NB4 (cell line): ENCODE data around the gene OR2V1.
"Not testable (repeated sequence)": the region's sequence is repeated elsewhere in the genome, so short reads cannot be mapped to it uniquely, and the experiment has no call there.

Experiments used
- MYC ChIP-seq: IDR thresholded peaks from 2 replicates; pipeline ENCODE4 v1.6.1; 2011; ENCODE audit warnings: low read depth, low read length
- POLR2A ChIP-seq: IDR thresholded peaks from 2 replicates; pipeline ENCODE4 v1.6.1; 2011; ENCODE audit warnings: mild to moderate bottlenecking; ENCODE audit not compliant: insufficient read length; ENCODE audit errors: extremely low read depth
- TF ChIP-seq, protein P1 (sequence below): IDR thresholded peaks from one replicate; pipeline ENCODE4 v1.5.1; 2012; ENCODE audit warnings: low read depth, low read length
- TF ChIP-seq, protein P2 (sequence below): IDR thresholded peaks from 2 replicates; pipeline ENCODE4 v1.6.1; 2011; ENCODE audit warnings: low read depth, low read length

DNA sequence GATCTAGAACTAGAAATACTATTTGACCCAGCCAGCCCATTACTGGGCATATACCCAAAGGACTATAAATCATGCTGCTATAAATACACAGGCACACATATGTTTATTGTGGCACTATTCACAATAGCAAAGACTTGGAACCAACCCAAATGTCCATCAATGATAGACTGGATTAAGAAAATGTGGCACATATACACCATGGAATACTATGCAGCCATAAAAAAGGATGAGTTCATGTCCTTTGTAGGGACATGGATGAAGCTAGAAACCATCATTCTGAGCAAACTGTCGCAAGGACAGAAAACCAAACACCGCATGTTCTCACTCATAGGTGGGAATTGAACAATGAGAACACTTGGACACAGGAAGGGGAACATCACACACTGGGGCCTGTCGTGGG, 35.8 kb downstream of the OR2V1 start:
- TF ChIP-seq, protein P1, sequence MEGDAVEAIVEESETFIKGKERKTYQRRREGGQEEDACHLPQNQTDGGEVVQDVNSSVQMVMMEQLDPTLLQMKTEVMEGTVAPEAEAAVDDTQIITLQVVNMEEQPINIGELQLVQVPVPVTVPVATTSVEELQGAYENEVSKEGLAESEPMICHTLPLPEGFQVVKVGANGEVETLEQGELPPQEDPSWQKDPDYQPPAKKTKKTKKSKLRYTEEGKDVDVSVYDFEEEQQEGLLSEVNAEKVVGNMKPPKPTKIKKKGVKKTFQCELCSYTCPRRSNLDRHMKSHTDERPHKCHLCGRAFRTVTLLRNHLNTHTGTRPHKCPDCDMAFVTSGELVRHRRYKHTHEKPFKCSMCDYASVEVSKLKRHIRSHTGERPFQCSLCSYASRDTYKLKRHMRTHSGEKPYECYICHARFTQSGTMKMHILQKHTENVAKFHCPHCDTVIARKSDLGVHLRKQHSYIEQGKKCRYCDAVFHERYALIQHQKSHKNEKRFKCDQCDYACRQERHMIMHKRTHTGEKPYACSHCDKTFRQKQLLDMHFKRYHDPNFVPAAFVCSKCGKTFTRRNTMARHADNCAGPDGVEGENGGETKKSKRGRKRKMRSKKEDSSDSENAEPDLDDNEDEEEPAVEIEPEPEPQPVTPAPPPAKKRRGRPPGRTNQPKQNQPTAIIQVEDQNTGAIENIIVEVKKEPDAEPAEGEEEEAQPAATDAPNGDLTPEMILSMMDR, result not testable (repeated sequence)
- TF ChIP-seq, protein P2, sequence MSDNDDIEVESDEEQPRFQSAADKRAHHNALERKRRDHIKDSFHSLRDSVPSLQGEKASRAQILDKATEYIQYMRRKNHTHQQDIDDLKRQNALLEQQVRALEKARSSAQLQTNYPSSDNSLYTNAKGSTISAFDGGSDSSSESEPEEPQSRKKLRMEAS, result not testable (repeated sequence)
- not testable (repeated sequence) for TF ChIP-seq POLR2A, MYC
